ENCODE results near the gene SLC37A3.

- TF ChIP-seq CTCF (IDR thresholded peaks at IDR 0.05) (no peak), POLR2A (IDR thresholded peaks at IDR 0.05) (no peak)
Observed at GRCh38 chr7:140358024-140358411, 40.3 kb downstream of the SLC37A3 start.
